ENCODE results near the gene DNAH7. TPM values are rescaled to one million over a fixed set of nuclear protein-coding genes. Genes with fewer than 3 reads are reported as not detected.

Gene DNAH7
- total and polyA plus RNA-seq, 2 experiments from 2014 or later, result 0.35 to 1.1 TPM

- TF ChIP-seq ZNF462 (CRISPR knock-in tag; IDR thresholded peaks at IDR 0.05) (no peak), POLR2AphosphoS5 (IDR thresholded peaks at IDR 0.05; ENCODE audit: low read depth) (no peak)
Observed at GRCh38 chr2:196040218-196040617, 28.4 kb downstream of the DNAH7 start (continued).

- DNase-seq (ENCODE audit: low spot score) (no peak), ATAC-seq (no peak)
- H3K27ac ChIP-seq (ENCODE audit: low read depth), result no peak overlapping the region
- no peak overlapping the region for H3K27ac Mint-ChIP-seq
- H3K4me1 ChIP-seq (ENCODE audit: insufficient read depth), result no peaks in the 10 kb centered on the region
- H4K20me1 ChIP-seq (replicated peaks; ENCODE audit: insufficient read depth), result no peaks in the 10 kb centered on the region
- H3K4me2 ChIP-seq, result no peak overlapping the region
- 0 out of 2 replicates have a peak, but pooled peaks cover 8% of the 10 kb centered on the region for H3K9me2 ChIP-seq (ENCODE audit: insufficient read depth)
- H3K9me3 Mint-ChIP-seq, result peaks cover 9% of the 10 kb centered on the region; the same call in 1 of the 3 replicates
- H3K4me3 ChIP-seq, result no peak overlapping the region
- H3K27me3 Mint-ChIP-seq (ENCODE audit: insufficient read depth, low read depth, poor library complexity), result peaks cover 2% of the 10 kb centered on the region
- no peaks in the 10 kb centered on the region for H3K79me2 ChIP-seq (replicated peaks; ENCODE audit: insufficient read depth)
- TF ChIP-seq EZH2phosphoT487 (IDR thresholded peaks at IDR 0.05; ENCODE audit: unreplicated experiment) (no peak), CTCF (conservative IDR thresholded peaks at IDR 0.05; ENCODE audit: low read depth in 2 of 2) (no peak), ETS1 (IDR thresholded peaks at IDR 0.05) (no peak), ZNF114 (CRISPR knock-in tag; IDR thresholded peaks at IDR 0.05) (no peak), NANOG (IDR thresholded peaks at IDR 0.05; ENCODE audit: borderline replicate concordance) (no peak), ZNF331 (CRISPR knock-in tag; IDR thresholded peaks at IDR 0.05; ENCODE audit: low read depth) (no peak)
- H3K4me3 Mint-ChIP-seq, result no peak overlapping the region
- H3K27me3 ChIP-seq (ENCODE audit: insufficient read depth), result no peaks in the 10 kb centered on the region
- no peaks in the 10 kb centered on the region for H3F3A ChIP-seq (replicated peaks; ENCODE audit: low read depth)
- no peaks in the 10 kb centered on the region for H3K36me3 ChIP-seq (ENCODE audit: insufficient read depth)
- peaks cover 12% of the 10 kb centered on the region; the same call in 2 of the 3 replicates for H3K36me3 Mint-ChIP-seq (ENCODE audit: low read depth)
- H3K4me1 Mint-ChIP-seq, result no peaks in the 10 kb centered on the region
- no peak overlapping the region for H2AFZ ChIP-seq
Observed at GRCh38 chr2:196036442-196036841, 32.2 kb downstream of the DNAH7 start.
